Islet precursor cell (in vitro differentiated cells): ENCODE results near the gene TMEM200C.

ENCODE experiments used
- DNase-seq: peaks from one replicate; pipeline ENCODE4 v3.0.0-alpha.2; 2018

The TMEM200C gene

GRCh38 chr18:5895299-5895875, at the start of gene TMEM200C:
TMEM200C (minus strand) TSS chr18:5895522; CDS start chr18:5892063, 3,459 bp downstream.
- DNase-seq, result peak; percentile 73

GRCh38 chr18:5944448-5944847, 49.1 kb upstream of the TMEM200C start:
- DNase-seq, result no peak

- DNase-seq, result no peak
Observed at GRCh38 chr18:5943514-5943913, 48.2 kb upstream of the TMEM200C start.

GRCh38 chr18:5942591-5942990, 47.3 kb upstream of the TMEM200C start:
- DNase-seq, result no peak

- no peak for DNase-seq
Observed at GRCh38 chr18:5941890-5942289, 46.6 kb upstream of the TMEM200C start.

GRCh38 chr18:5939801-5940667, 44.7 kb upstream of the TMEM200C start:
- no peak for DNase-seq

GRCh38 chr18:5937795-5938194, 42.5 kb upstream of the TMEM200C start:
- no peak for DNase-seq

- DNase-seq, result no peak
Observed at GRCh38 chr18:5937121-5937520, 41.8 kb upstream of the TMEM200C start.

- no peak for DNase-seq
Observed at GRCh38 chr18:5930789-5931188, 35.5 kb upstream of the TMEM200C start.

GRCh38 chr18:5918205-5918858, 23.0 kb upstream of the TMEM200C start:
- DNase-seq, result no peak

- DNase-seq, result no peak
Observed at GRCh38 chr18:5914951-5915350, 19.6 kb upstream of the TMEM200C start.

- DNase-seq, result no peak
Observed at GRCh38 chr18:5914016-5914415, 18.7 kb upstream of the TMEM200C start.

- DNase-seq, result no peak
Observed at GRCh38 chr18:5912566-5912965, 17.2 kb upstream of the TMEM200C start.

GRCh38 chr18:5909125-5909524, 13.8 kb upstream of the TMEM200C start:
- DNase-seq, result no peak

- DNase-seq, result no peak
Observed at GRCh38 chr18:5903386-5903785, 8.1 kb upstream of the TMEM200C start.

- no peak for DNase-seq
Observed at GRCh38 chr18:5900262-5900661, 4.9 kb upstream of the TMEM200C start.

- no peak for DNase-seq
Observed at GRCh38 chr18:5899835-5900234, 4.5 kb upstream of the TMEM200C start.

- peak; percentile 86 for DNase-seq
Observed at GRCh38 chr18:5895876-5896740, 786 bp upstream of the TMEM200C start.

- DNase-seq, result peak; percentile 68
Observed at GRCh38 chr18:5894611-5895298, 567 bp downstream of the TMEM200C start.

- no peak for DNase-seq
Observed at GRCh38 chr18:5893956-5894610, 1.2 kb downstream of the TMEM200C start.

- DNase-seq, result no peak
Observed at GRCh38 chr18:5892823-5893431, 2.4 kb downstream of the TMEM200C start.
